ENCODE data around the gene ENTREP1.

DNA sequence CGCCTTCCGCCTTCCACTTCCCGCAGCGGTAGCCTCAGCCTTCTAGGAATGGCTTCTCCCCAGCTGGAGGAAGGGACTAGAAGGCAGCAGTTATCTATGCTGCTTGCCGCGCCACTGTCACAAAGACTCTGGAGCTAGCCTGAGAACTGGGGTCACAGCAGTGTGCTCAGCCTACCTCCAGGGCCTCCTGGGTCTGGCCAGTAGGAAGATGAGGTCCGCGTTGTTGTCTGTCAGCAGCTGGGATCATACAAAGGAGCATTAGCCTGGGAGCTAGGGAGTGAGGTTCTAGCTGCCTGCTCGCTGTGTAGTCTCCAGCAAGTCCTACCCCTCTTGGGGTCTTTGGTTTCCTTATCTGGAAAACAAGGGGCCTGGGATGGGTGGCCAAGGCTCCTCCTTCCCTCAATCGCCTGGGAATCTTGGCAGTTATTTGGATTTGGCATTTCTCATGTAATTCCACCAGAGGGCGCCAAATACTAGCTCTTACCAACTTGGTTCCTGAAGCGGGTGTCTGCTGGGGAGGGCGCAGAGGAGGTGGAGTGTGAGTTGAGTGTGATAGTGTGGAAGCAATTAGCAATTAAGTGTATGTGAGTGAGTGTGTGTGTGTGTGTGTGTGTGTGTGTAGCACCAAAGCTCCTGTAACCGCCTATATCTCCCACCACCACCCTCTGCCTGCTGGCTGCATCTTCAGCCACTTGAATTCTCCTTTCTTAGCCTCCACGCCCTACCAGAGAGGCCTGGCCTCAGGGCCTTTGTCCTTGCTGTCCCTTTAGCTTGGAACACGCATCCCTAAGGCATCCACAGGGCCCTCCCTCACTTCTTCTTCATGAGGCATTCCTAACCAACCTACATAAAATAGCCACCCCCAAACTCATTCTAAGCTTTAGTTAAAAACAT lies 97.1 kb downstream of the ENTREP1 start:
- TF ChIP-seq POLR2AphosphoS5 (IDR thresholded peaks at IDR 0.05; ENCODE audit: low read depth, low read length) (no peak), POLR2A (IDR thresholded peaks at IDR 0.05; ENCODE audit: low read depth, low read length) (no peak), PAX5 (IDR thresholded peaks at IDR 0.05; ENCODE audit: insufficient read depth, low read length, severe bottlenecking) (no peak)
